Breast epithelium (tissue), 4 donors: ENCODE measurements around the gene HELZ. TPM values are rescaled to one million over a fixed set of nuclear protein-coding genes. Genes with fewer than 3 reads are reported as not detected.
"Not testable (repeated sequence)": the region's sequence is repeated elsewhere in the genome, so short reads cannot be mapped to it uniquely, and the experiment has no call there.

ENCODE experiments used
- DNase-seq, 2 donors: peaks; one replicate each; pipeline ENCODE4 v3.0.0-alpha.2; 2019; ENCODE audit warnings: low spot score in 2 of 2
- H3K27ac ChIP-seq, 2 donors: fragments of 200-600 bp; sonication (generic) in 1 of 2; one replicate each; pipeline ENCODE4 v1.5.1; 2016 to 2019; ENCODE audit warnings: mild to moderate bottlenecking in 1 of 2
- H3K27me3 ChIP-seq, 2 donors: fragments of 200-600 bp; sonication (generic) in 1 of 2; one replicate each; pipeline versions ENCODE4 v1.5.1 to v1.6.0; 2017 to 2019; ENCODE audit warnings: control low read depth in 1 of 2, mild to moderate bottlenecking in 1 of 2
- H3K36me3 ChIP-seq: fragments of 200-600 bp; one replicate; pipeline ENCODE4 v1.5.1; 2019
- H3K4me1 ChIP-seq, 2 donors: fragments of 200-600 bp; sonication (generic); one replicate each; pipeline ENCODE4 v1.5.1; 2016 to 2019; ENCODE audit warnings: control low read depth in 1 of 2
- H3K4me3 ChIP-seq, 3 donors: fragments of 200-600 bp; sonication (generic); 1 replicate in 2 of 3; 2 replicates in 1 of 3; pipeline ENCODE4 v1.5.1; 2016 to 2019; ENCODE audit warnings: mild to moderate bottlenecking in 3 of 3, moderate library complexity in 2 of 3
- H3K9me3 ChIP-seq, 2 donors: fragments of 200-600 bp; sonication (generic) in 1 of 2; one replicate each; pipeline ENCODE4 v1.5.1; 2016 to 2019; ENCODE audit warnings: control low read depth in 1 of 2
- POLR2A ChIP-seq: fragments of 450-650 bp; IDR thresholded peaks from one replicate; pipeline ENCODE4 v1.6.1; 2016; ENCODE audit warnings: antibody characterized with exemption, mild to moderate bottlenecking, moderate library complexity
- POLR2AphosphoS5 ChIP-seq, 3 donors: sonication (generic); formaldehyde crosslinking; IDR thresholded peaks; one replicate each; pipeline ENCODE4 v1.6.1; 2017; ENCODE audit warnings: antibody characterized with exemption in 3 of 3
- intact Hi-C: fragments of 100-400 bp; cut with DNase I; formaldehyde crosslinking; loops from one replicate; pipeline ENCODE4 v1.15.1; 2023; ENCODE audit warnings: low total_unique reads
- total RNA-seq, 3 donors: library from RNA; depleted of rRNA; stranded (reverse); fragments of >200 nt; gene quantifications; one replicate each; pipeline ENCODE4 v1.1.0, GENCODE V29; 2016
- TF ChIP-seq, protein P1 (sequence below), 3 donors: fragments of 450-650 bp; IDR thresholded peaks; one replicate each; pipeline ENCODE4 v1.5.1; 2016 to 2017; ENCODE audit warnings: antibody characterized with exemption in 3 of 3, mild to moderate bottlenecking in 3 of 3, moderate library complexity in 3 of 3

The HELZ gene
- total RNA-seq, 3 donors from 2014 or later = 66.5 to 104 (median 79.8) TPM

DNA sequence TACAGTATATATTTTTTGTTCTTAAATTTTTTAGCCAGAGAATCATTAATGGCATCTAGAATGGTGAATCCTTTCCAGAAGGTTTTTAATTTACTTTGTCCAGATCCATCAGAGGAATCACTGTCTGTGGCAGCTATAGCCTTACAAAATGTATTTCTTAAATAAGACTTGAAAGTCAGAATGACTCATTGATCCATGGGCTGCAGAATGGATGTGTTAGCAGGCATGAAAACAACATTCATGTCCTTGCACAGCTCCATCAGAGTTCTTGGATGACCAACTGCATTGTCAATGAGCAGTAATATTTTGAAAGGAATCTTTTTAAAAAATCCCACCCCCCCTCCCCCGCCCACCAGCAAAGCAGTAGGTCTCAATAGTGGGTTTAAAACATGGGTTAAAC lies 149.2 kb downstream of the HELZ start:
- no peak overlapping the region for H3K4me3 ChIP-seq
- intact Hi-C loops = loop anchor here (5.0 kb wide), 1 partner anchor 1214 kb away; no protein-coding TSS in a partner anchor
- no peaks in the 10 kb centered on the region for H3K27me3 ChIP-seq
- DNase-seq = no peak
- H3K36me3 ChIP-seq = no peaks in the 10 kb centered on the region
- no peaks in the 10 kb centered on the region for H3K9me3 ChIP-seq
- TF ChIP-seq POLR2A (no peak), POLR2AphosphoS5 (IDR thresholded peaks at IDR 0.05) (no peak)
- TF ChIP-seq, protein P1, sequence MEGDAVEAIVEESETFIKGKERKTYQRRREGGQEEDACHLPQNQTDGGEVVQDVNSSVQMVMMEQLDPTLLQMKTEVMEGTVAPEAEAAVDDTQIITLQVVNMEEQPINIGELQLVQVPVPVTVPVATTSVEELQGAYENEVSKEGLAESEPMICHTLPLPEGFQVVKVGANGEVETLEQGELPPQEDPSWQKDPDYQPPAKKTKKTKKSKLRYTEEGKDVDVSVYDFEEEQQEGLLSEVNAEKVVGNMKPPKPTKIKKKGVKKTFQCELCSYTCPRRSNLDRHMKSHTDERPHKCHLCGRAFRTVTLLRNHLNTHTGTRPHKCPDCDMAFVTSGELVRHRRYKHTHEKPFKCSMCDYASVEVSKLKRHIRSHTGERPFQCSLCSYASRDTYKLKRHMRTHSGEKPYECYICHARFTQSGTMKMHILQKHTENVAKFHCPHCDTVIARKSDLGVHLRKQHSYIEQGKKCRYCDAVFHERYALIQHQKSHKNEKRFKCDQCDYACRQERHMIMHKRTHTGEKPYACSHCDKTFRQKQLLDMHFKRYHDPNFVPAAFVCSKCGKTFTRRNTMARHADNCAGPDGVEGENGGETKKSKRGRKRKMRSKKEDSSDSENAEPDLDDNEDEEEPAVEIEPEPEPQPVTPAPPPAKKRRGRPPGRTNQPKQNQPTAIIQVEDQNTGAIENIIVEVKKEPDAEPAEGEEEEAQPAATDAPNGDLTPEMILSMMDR (IDR thresholded peaks at IDR 0.05) = no peak
- no peak overlapping the region for H3K27ac ChIP-seq
- H3K4me1 ChIP-seq = no peaks in the 10 kb centered on the region

DNA sequence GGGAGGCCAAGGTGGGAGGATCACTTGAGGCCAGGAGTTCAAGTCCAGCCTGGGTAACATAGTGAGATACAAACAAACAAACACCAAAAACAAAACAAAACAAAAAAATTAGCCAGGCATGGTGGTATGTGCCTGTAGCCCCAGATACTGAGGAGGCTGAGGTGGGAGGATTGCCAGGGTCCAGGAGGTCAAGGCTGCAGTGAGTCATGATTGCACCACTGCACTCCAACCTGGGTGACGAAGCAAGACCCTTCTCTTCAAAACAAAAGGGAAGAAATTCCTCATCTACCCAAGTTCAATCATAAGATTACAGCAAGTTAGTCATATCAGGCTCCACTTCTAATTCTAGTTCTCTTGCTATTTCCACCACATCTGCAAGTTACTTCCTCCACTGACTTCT lies 149.7 kb downstream of the HELZ start:
- H3K27ac ChIP-seq, H3K9me3 ChIP-seq, H3K4me1 ChIP-seq, H3K27me3 ChIP-seq, H3K4me3 ChIP-seq, H3K36me3 ChIP-seq, DNase-seq: not testable (repeated sequence)
- intact Hi-C loops = loop anchor here (5.0 kb wide), 1 partner anchor 1213 kb away; no protein-coding TSS in a partner anchor
- TF ChIP-seq POLR2AphosphoS5 (IDR thresholded peaks at IDR 0.05) = peak in 1 of 3 donors; percentile 14

DNA sequence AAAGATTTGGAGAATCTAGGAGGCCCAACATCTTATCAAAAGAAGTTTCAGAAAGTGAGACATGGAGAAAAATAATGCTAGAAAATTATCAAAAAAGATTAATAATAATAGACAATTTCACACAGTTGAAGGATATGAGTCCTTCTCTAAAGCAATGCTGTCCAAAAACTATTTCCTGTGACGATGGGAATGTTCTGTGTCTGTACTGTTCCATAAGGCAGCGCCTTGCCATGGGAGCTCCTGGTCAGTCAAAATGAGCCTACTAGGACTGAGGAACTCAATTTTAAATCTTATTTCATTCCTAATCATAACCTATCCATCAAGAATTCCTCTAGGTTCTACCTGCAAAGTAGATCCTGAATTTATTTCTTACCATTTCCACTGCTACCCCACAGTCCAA lies 151.6 kb downstream of the HELZ start:
- Histone ChIP-seq H3K9me3 (no peaks in the 10 kb centered on the region), H3K4me1 (no peaks in the 10 kb centered on the region), H3K27me3 (no peaks in the 10 kb centered on the region), H3K4me3 (no peak overlapping the region), H3K36me3 (no peaks in the 10 kb centered on the region), H3K27ac (no peak overlapping the region)
- DNase-seq = no peak
- TF ChIP-seq POLR2AphosphoS5 (IDR thresholded peaks at IDR 0.05) (no peak), POLR2A (no peak)
- TF ChIP-seq, protein P1 (IDR thresholded peaks at IDR 0.05) = no peak
- intact Hi-C loops = no loop called here

DNA sequence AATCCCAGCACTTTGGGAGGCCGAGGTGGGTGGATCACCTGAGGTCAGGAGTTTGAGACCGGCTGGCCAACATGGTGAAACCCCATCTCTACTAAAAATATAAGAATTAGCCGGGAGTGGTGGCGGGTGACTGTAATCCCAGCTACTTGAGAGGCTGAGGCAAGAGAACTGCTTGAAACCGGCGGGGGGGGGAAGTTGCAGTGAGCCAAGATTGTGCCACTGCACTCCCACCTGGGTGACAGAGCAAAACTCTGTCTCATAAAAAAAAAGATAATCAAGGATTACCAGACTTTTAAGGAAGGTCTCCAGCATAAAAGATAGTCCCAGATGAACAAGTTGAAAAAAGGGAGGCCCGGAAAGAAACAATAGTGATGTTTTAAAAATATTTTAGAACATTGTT lies 152.3 kb downstream of the HELZ start:
- intact Hi-C loops, H3K4me3 ChIP-seq: not testable (repeated sequence)

GRCh38 chr17:67092291-67092690 lies 152.7 kb downstream of the HELZ start:
- Histone ChIP-seq H3K27me3 (no peaks in the 10 kb centered on the region), H3K36me3 (no peaks in the 10 kb centered on the region), H3K9me3 (no peaks in the 10 kb centered on the region), H3K4me3 (no peak overlapping the region), H3K4me1 (no peaks in the 10 kb centered on the region), H3K27ac (no peak overlapping the region)
- intact Hi-C loops = no loop called here
- TF ChIP-seq POLR2AphosphoS5 (IDR thresholded peaks at IDR 0.05) (no peak), POLR2A (no peak)
- TF ChIP-seq, protein P1 (IDR thresholded peaks at IDR 0.05) = no peak
- no peak for DNase-seq

More for the DNA sequence above, 152.3 kb downstream of the HELZ start:
- not testable (repeated sequence) for H3K36me3 ChIP-seq, H3K9me3 ChIP-seq, DNase-seq, H3K4me1 ChIP-seq, H3K27ac ChIP-seq, H3K27me3 ChIP-seq

DNA sequence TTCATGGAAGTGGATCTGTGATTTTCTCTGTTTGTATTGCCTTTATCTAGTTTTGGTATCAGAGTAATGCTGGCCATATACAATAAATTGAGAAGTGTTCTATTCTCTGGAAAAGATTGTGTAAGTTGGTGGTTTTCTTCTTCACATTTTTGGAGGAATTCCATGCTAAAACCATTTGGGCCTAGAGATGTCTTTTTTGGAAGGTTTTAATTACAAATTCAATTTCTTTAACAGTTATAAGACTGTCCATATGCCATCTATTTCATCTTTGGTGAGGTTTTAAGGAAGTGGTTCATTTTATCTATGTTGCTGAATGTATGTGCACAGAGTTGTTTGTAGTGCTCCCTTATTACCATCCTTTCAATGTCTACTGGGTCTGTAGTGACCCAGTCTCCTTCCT lies 154.7 kb downstream of the HELZ start:
- intact Hi-C loops = no loop called here
- no peak for DNase-seq
- Histone ChIP-seq H3K27me3 (no peaks in the 10 kb centered on the region), H3K36me3 (no peaks in the 10 kb centered on the region), H3K27ac (no peak overlapping the region), H3K4me1 (no peaks in the 10 kb centered on the region), H3K9me3 (no peaks in the 10 kb centered on the region), H3K4me3 (no peak overlapping the region)
- no peak for TF ChIP-seq POLR2A
- no peak for TF ChIP-seq POLR2AphosphoS5 (IDR thresholded peaks at IDR 0.05)
- TF ChIP-seq, protein P1 (IDR thresholded peaks at IDR 0.05) = no peak
